BLaER1 treated with 17β-estradiol and CSF1 and Interleukin-3, amounts not matched to agents 10 nM and 100 nM (cell line): ENCODE results near the gene COX6A2.
A peak's percentile ranks its signal among the peaks of the same experiment; 100 is the strongest.
"Not testable (repeated sequence)": the region's sequence is repeated elsewhere in the genome, so short reads cannot be mapped to it uniquely, and the experiment has no call there.

Source experiments
- H3K27ac ChIP-seq, 11 experiments: shearing (Covaris generic); formaldehyde crosslinking; 2 replicates each; pipeline ENCODE4 v1.8.1; 2022
- H3K27me3 ChIP-seq, 11 experiments: shearing (Covaris generic); formaldehyde crosslinking; 2 replicates each; pipeline ENCODE4 v1.8.1; 2022
- H3K36me3 ChIP-seq, 11 experiments: shearing (Covaris generic); formaldehyde crosslinking; 2 replicates each; pipeline ENCODE4 v1.8.1; 2022
- H3K4me1 ChIP-seq, 10 experiments: shearing (Covaris generic); formaldehyde crosslinking; 2 replicates each; pipeline ENCODE4 v1.8.1; 2022
- H3K4me2 ChIP-seq, 11 experiments: shearing (Covaris generic); formaldehyde crosslinking; 2 replicates each; pipeline ENCODE4 v1.8.1; 2022
- H3K4me3 ChIP-seq, 10 experiments: shearing (Covaris generic); formaldehyde crosslinking; 2 replicates each; pipeline ENCODE4 v1.8.1; 2022
- H3K9ac ChIP-seq, 11 experiments: shearing (Covaris generic); formaldehyde crosslinking; 2 replicates each; pipeline ENCODE4 v1.8.1; 2022
- H3K9me3 ChIP-seq, 11 experiments: shearing (Covaris generic); formaldehyde crosslinking; replicated peaks in 1 of 11; 2 replicates each; pipeline ENCODE4 v1.8.1; 2022
- H4K20me1 ChIP-seq, 11 experiments: shearing (Covaris generic); formaldehyde crosslinking; 2 replicates each; pipeline ENCODE4 v1.8.1; 2022
- Cebpa-rat ChIP-seq, 11 experiments: shearing (Covaris generic); IDR thresholded peaks; 2 replicates each; pipeline ENCODE4 v1.8.1; 2022

COX6A2 gene

DNA sequence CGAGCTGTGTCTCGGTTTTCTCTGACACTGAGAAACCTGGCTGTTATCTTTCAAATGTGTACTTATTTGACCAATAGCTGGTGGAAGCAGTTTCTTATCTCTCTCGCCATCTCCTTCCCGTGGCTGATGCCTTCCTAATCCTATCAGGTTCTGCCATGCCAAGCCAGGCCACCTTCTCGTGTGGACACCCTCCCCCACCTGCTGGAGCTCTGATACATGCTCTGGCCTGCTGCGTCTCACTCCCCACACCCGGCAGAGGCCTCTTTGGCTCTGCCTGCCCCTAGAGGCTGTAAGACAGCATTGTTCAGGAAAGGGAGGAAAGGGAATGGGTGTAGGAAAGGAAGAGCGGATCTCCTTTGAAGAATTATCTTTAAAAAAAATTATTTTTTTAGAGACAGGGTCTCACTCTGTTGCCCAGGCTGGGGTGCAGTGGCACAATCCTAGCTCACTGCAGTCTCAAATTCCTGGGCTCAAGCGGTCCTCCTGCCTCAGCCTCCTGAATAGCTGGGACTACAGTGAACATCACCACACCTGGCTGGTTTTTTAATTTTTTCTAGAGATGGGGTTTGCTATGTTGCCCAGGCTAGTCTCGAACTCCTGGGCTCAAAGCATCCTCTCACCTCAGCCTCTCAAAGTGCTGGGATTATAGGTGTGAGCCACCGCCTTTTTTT, 23.7 kb upstream of the COX6A2 start:
- no peak overlapping the region for H3K4me3 ChIP-seq
- peaks cover 0 to 13% (median 0%) of the 10 kb centered on the region in 11 experiments; a peak in 5 of 22 replicates for H3K36me3 ChIP-seq
- TF ChIP-seq Cebpa-rat (IDR thresholded peaks at IDR 0.05): no peak
- peaks cover 33 to 57% (median 51%) of the 10 kb centered on the region in 10 experiments for H3K4me1 ChIP-seq
- H3K27me3 ChIP-seq: no peaks in the 10 kb centered on the region
- no peak overlapping the region for H3K27ac ChIP-seq
- H3K9ac ChIP-seq: peak overlapping the region in 2 of 11 experiments; percentile 37 to 47; a peak in 1 of 22 replicates
- H3K9me3 ChIP-seq: no peaks in the 10 kb centered on the region
- H4K20me1 ChIP-seq: peaks cover 18 to 62% (median 53%) of the 10 kb centered on the region in 11 experiments; a peak in 21 of 22 replicates
- peak overlapping the region in 8 of 11 experiments; percentile 5 to 97 (median 34); a peak in 12 of 22 replicates for H3K4me2 ChIP-seq

GRCh38 chr16:31451201-31451600, 23.0 kb upstream of the COX6A2 start:
- Histone ChIP-seq H3K4me2 (peak overlapping the region in 4 of 11 experiments; percentile 5 to 43 (median 24); a peak in 3 of 22 replicates), H3K4me3 (no peak overlapping the region), H4K20me1 (peaks cover 13 to 56% (median 47%) of the 10 kb centered on the region in 11 experiments; a peak in 21 of 22 replicates), H3K4me1 (peaks cover 27 to 51% (median 45%) of the 10 kb centered on the region in 10 experiments), H3K9ac (no peak overlapping the region), H3K9me3 (peaks cover 2 to 5% (median 4%) of the 10 kb centered on the region in 11 experiments), H3K27me3 (no peaks in the 10 kb centered on the region), H3K36me3 (peaks cover 0 to 10% (median 0%) of the 10 kb centered on the region in 11 experiments; a peak in 5 of 22 replicates), H3K27ac (no peak overlapping the region)
- no peak for TF ChIP-seq Cebpa-rat (IDR thresholded peaks at IDR 0.05)

DNA sequence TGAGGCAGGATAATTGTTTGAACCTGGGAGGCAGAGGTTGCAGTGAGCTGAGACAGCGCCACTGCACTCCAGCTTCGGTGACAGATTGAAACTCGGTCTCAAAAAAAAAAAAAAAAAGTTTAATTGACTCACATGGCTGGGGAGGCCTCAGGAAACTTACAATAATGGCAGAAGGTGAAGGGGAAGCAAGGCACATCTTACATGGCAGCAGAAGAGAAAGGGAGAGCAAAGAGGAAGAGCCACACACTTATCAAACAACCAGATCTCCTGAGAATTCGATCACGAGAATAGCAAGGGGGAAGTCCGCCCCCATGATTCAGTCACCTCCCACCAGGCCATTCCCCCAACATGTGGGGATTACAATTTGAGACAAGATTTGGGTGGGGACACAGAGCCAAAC, 17.8 kb upstream of the COX6A2 start:
- not testable (repeated sequence) for H3K9ac ChIP-seq, H4K20me1 ChIP-seq, H3K36me3 ChIP-seq, H3K27me3 ChIP-seq, H3K4me2 ChIP-seq, H3K27ac ChIP-seq
- Histone ChIP-seq H3K9me3 (peaks cover 11 to 16% (median 12%) of the 10 kb centered on the region in 11 experiments), H3K4me3 (0 out of 20 replicates have a peak overlapping the region, but pooled peaks of 1 of the 10 experiments have one; percentile 4), H3K4me1 (peaks cover 0 to 12% (median 9%) of the 10 kb centered on the region in 10 experiments; a peak in 15 of 20 replicates)

DNA sequence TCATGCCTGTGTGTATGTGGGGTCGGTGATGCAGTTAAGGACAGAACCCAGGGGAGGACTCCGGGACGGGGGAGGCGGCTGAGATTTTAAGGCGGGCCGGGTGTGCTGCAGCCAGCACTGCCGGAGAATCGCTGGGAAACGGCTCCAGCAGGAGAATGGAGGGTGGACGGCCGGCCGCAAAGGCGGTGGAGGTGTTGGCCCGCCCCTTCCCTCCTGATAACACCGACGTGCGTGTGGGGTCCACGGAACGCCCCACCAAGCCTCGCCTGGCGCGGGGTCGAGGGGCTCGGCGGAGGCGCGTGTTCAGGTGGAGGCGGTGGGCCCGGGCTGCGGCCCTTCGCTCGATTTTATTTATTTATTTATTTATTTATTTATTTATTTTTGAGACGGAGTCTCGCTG, 13.8 kb upstream of the COX6A2 start:
- Histone ChIP-seq H3K4me3 (peak overlapping the region in 9 of 10 experiments; percentile 71 to 87 (median 75); a peak in 18 of 20 replicates), H3K9me3 (peaks cover 11 to 16% (median 12%) of the 10 kb centered on the region in 11 experiments), H3K27ac (peak overlapping the region in 7 of 11 experiments; percentile 74 to 86 (median 83); a peak in 10 of 22 replicates), H3K4me2 (peak overlapping the region; percentile 83 to 98 (median 88); a peak in 21 of 22 replicates), H3K36me3 (peaks cover 0 to 8% (median 0%) of the 10 kb centered on the region in 11 experiments; a peak in 3 of 22 replicates), H3K4me1 (peaks cover 6 to 17% (median 10%) of the 10 kb centered on the region in 10 experiments; a peak in 16 of 20 replicates), H3K27me3 (no peaks in the 10 kb centered on the region), H4K20me1 (no peaks in the 10 kb centered on the region), H3K9ac (peak overlapping the region in 9 of 11 experiments; percentile 80 to 88 (median 84); a peak in 17 of 22 replicates)
- no peak for TF ChIP-seq Cebpa-rat (IDR thresholded peaks at IDR 0.05)

DNA sequence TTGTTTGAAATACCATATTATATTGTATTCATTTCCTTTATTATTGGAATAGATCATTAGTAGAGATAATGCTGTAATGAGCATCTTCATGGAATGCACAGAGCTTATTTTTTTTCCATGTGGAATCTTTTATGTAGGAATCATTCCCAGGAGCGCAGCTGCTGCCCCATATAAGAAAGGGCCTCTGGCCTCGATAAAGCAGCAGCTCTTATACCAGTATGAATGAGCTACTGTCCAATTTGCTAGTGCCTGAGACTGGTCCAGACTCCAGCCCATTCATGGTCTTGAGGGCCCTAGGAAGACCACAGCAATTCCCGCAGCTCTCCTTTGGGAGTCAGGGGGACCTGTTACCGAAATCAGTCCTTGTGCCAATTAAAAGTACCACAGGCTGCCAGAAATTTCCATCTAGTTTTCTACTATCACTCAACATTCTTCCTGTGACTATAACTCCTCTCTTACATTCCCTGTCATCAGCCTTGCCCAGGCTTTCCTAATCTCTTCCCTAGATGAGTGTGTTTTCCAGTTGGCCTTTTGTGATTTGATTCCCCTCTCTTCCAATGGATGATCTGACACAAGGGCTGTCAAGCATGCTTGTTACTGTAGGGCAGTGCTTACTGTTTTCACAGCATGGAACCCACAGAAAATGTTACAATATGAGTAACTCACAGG, 12.5 kb upstream of the COX6A2 start:
- H3K9ac ChIP-seq: no peak overlapping the region
- no peak overlapping the region for H3K27ac ChIP-seq
- peaks cover 6 to 17% (median 10%) of the 10 kb centered on the region in 10 experiments; a peak in 16 of 20 replicates for H3K4me1 ChIP-seq
- H3K36me3 ChIP-seq: peaks cover 0 to 3% (median 0%) of the 10 kb centered on the region in 11 experiments; a peak in 1 of 22 replicates
- no peak for TF ChIP-seq Cebpa-rat (IDR thresholded peaks at IDR 0.05)
- H3K9me3 ChIP-seq: peaks cover 2 to 7% (median 3%) of the 10 kb centered on the region in 11 experiments
- H3K4me2 ChIP-seq: no peak overlapping the region
- H3K27me3 ChIP-seq: no peaks in the 10 kb centered on the region
- H3K4me3 ChIP-seq: no peak overlapping the region
- H4K20me1 ChIP-seq: no peaks in the 10 kb centered on the region

DNA sequence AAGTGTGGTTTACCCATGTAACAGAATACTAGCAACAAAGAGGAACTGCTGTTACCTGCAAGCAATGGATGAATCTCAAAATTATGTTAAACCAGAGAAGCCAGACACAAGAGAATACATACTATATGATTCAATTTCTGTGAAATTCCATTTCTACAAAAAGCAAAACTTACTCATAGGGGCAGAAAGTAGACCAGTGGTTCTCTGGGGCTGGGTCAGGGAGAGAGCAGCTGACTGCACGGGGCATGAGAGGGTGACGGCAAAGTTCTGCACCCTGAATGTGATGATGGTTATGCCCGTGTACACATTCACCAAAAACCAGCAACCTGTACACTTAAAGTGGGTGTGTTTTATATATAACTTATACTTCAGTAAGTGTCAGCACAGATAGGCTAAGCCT, 11.4 kb upstream of the COX6A2 start:
- H3K36me3 ChIP-seq: no peaks in the 10 kb centered on the region
- H3K4me2 ChIP-seq: peak overlapping the region in 3 of 11 experiments; percentile 16 to 36 (median 31); a peak in 5 of 22 replicates
- no peaks in the 10 kb centered on the region for H3K27me3 ChIP-seq
- no peaks in the 10 kb centered on the region for H4K20me1 ChIP-seq
- no peak overlapping the region for H3K9ac ChIP-seq
- no peak overlapping the region for H3K27ac ChIP-seq
- TF ChIP-seq Cebpa-rat (IDR thresholded peaks at IDR 0.05): no peak
- H3K9me3 ChIP-seq: no peaks in the 10 kb centered on the region
- H3K4me3 ChIP-seq: no peak overlapping the region
- peaks cover 6 to 17% (median 10%) of the 10 kb centered on the region in 10 experiments; a peak in 16 of 20 replicates for H3K4me1 ChIP-seq

GRCh38 chr16:31439023-31439422, 10.9 kb upstream of the COX6A2 start:
- Histone ChIP-seq H3K4me1 (peaks cover 6 to 17% (median 10%) of the 10 kb centered on the region in 10 experiments; a peak in 16 of 20 replicates), H3K4me2 (peak overlapping the region in 3 of 11 experiments; percentile 16 to 36 (median 31); a peak in 5 of 22 replicates)
- not testable (repeated sequence) for H3K9ac ChIP-seq, H3K27ac ChIP-seq, H3K27me3 ChIP-seq, H3K4me3 ChIP-seq, H3K36me3 ChIP-seq, H4K20me1 ChIP-seq, H3K9me3 ChIP-seq

- Histone ChIP-seq H3K9me3 (no peaks in the 10 kb centered on the region), H3K27me3 (no peaks in the 10 kb centered on the region), H3K4me3 (no peak overlapping the region), H3K27ac (no peak overlapping the region), H3K4me2 (no peak overlapping the region), H3K4me1 (peaks cover 6 to 17% (median 10%) of the 10 kb centered on the region in 10 experiments; a peak in 16 of 20 replicates), H4K20me1 (no peaks in the 10 kb centered on the region), H3K36me3 (no peaks in the 10 kb centered on the region), H3K9ac (no peak overlapping the region)
- TF ChIP-seq Cebpa-rat (IDR thresholded peaks at IDR 0.05): no peak
These were observed 10.3 kb upstream of the COX6A2 start for GRCh38 chr16:31438414-31438813.
